KBM-7 (cell line): Measurements from ENCODE around the gene ZFP36L2.
A peak's percentile ranks its signal among the peaks of the same experiment; 100 is the strongest.

ENCODE experiments used
- DNase-seq: peaks from one replicate; pipeline ENCODE4 v3.0.0-alpha.2; 2015
- in situ Hi-C: fragments of 300-500 bp; cut with MboI; formaldehyde crosslinking; loops from 2 replicates; pipeline ENCODE4 v1.14.3; 2020; ENCODE audit warnings: low sequenced_read_pairs, low pct_unique_long_range_greater_than_20kb, mixed read lengths

The ZFP36L2 gene

GRCh38 chr2:43215673-43216255, 10.6 kb downstream of the ZFP36L2 start:
- no peak for DNase-seq
- in situ Hi-C loops = no loop called here

GRCh38 chr2:43214253-43214652, 12.2 kb downstream of the ZFP36L2 start:
- DNase-seq = no peak
- in situ Hi-C loops = no loop called here

- in situ Hi-C loops = no loop called here
- peak; percentile 85 for DNase-seq
Measured at GRCh38 chr2:43212931-43213330, 13.5 kb downstream of the ZFP36L2 start.

DNA sequence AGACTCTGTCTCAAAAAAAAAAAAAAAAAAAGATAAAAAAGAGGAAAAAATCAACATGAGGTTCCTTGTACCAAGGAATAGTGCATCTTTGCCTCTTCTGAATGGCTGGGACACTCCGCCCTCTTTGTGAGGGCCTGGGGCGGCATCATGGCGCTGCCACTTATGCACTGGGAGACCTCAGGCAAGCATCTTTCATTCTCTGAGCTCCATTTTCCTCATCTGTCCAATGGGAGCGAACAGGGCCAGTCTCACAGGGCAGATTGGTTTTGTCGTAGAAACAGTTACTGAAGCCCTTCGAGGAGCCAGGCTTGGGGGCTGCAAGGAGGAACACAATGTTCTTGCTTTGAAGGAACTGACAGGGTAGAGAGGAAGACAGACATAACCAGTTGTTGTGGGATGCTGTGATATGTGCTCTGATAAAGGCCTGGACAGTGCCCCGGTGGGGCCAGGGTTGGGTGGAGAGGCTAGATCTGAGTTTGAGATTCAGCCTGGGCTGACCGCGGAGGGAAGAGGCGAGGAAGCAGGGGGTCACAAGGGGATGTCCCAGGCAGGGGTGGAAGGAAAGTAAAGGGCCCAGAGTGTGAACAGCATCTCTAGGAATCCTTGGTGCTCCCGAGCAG, 14.1 kb downstream of the ZFP36L2 start:
- in situ Hi-C loops = no loop called here
- no peak for DNase-seq

- in situ Hi-C loops = no loop called here
- peak; percentile 100 for DNase-seq
Measured at GRCh38 chr2:43210467-43211303, 15.7 kb downstream of the ZFP36L2 start.

DNA sequence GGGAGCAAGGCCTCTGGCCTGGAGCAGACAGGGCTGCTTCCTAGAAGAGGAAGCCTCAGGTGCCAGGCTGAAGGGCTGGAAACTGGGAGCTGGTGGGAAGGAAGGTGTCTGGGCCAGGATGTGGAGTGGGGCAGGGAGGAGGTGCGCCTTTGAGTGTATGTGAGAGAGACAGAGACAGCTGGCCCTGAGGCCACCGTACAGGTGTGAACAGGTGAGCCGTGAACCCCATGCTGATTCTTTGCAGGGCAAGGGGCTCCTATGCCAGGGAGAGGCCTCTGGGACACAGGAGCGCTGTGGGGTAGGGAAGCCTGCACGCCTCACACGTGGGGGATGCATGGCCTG, 16.3 kb downstream of the ZFP36L2 start:
- in situ Hi-C loops = no loop called here
- DNase-seq = no peak

DNA sequence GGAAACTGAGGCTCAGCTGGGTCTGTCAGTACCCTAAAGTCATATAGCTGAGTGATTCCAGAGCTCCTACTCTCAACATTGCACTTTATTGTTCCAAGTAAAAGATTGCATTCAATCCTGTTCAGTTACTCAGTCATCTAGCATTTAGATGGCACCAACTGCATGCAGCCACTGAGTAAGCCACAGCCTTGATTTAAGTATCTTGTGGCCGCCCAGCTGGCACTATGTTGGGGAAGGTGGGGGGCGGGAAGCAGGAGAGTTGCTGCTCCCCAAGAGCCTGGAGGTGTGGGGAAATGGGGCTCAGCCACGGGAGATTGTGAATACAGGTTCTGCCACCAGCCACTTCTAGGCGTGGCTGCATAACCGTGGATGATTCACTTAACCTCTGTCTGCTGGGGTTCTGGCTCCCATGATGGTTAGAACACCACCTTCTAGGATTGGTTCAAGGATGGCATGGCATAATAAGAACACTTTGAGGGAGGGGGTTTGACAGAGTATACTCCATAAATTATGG, 17.1 kb downstream of the ZFP36L2 start:
- DNase-seq = no peak
- in situ Hi-C loops = no loop called here

- in situ Hi-C loops = no loop called here
- DNase-seq = no peak
Measured at GRCh38 chr2:43207553-43208300, 18.7 kb downstream of the ZFP36L2 start.

DNA sequence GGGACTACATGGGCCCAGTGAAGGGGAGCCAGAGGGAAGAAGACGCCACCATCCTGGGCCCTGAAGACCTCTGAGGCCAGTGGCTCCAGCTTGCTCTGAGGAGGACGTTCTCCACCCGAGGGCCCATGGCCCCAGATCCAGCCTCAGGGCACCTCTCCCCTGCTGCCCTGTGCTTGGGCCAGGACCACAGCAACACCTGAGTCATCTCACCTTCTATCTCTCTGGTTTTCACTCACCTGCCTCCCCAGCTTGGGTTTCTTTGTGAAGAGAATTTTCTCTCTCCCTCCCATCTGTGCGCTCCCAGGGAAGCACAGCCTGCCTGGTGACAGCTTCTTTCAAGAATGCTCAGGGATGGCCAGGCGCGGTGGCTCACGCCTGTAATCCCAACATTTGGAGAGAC, 19.8 kb downstream of the ZFP36L2 start:
- in situ Hi-C loops = no loop called here
- DNase-seq = no peak

DNA sequence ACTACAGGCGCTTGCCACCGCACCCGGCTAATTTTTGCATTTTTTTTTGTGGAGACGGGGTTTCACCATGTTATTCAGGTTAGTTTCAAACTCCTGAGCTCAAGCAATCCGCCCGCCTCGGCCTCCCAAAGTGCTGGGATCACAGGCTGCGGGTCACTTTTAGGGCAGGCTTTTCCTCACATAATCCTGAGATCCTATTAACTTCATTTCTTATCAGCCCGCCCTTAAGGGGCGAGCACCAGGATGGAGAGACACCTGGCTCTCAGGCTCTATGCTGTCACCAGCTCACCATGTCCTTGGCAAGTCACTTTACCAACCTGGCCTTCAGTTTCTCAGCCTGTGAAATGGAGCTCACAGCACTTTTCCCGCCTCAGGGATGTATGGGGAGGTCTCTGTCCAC, 23.0 kb downstream of the ZFP36L2 start:
- in situ Hi-C loops = no loop called here
- DNase-seq = no peak

DNA sequence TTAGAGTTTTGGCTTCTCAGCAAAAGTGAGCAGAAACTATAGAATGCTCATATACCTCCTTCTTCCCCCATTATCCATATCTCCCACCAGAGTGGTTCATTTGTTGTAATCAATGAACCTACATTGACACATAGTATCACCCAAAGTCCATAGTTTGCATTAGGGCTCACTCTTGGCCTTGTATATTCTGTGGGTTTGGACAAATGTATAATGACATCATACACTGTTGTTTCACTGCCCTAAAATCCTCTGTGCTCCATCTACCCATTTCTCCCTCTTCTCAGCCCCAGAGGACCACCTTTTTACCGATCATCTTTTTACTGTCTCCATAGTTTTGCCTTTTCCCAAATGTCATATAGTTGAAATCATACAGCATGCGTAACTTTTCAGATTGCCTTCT, 24.1 kb downstream of the ZFP36L2 start:
- DNase-seq = no peak
- in situ Hi-C loops = no loop called here

DNA sequence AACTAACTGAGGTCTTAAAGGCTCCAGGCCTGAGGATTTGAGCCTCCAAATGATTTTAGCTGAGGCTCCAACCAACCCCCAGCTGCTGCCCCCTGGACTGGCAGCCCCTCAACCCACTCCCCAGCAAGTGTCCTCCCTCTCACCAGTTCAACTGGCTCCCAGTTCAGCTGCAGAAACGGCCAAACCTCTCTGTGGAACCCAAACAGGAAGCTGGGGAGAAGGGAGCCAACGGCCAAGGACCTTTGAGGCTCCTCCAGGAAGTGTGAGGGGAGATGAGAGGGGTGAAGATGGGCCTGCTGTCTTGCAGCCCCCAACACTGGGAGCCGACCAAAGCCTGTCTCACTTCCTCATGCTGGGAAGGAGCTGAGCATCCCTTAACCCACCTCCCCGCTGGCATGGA, 24.9 kb downstream of the ZFP36L2 start:
- in situ Hi-C loops = no loop called here
- DNase-seq = peak; percentile 67

DNA sequence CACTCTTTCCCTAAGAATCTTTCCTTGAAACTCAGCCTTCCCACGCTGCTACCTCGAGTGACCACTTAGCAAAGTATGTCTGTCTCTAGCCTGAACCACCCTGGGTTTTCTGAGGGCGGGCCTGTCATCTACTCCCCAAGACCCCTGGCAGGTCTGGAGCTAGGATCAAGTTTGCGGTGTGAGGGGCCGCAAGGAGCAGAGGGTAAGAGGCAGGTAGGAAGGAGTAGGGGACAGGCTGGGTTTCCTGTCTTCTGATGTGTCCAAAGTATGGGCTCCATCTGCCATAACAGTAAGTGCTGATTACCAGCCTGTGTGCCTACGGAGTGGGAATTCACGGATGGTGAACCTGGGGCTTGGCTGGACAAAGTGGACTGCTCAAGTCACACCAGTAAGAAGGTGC, 25.4 kb downstream of the ZFP36L2 start:
- in situ Hi-C loops = no loop called here
- DNase-seq = no peak

DNA sequence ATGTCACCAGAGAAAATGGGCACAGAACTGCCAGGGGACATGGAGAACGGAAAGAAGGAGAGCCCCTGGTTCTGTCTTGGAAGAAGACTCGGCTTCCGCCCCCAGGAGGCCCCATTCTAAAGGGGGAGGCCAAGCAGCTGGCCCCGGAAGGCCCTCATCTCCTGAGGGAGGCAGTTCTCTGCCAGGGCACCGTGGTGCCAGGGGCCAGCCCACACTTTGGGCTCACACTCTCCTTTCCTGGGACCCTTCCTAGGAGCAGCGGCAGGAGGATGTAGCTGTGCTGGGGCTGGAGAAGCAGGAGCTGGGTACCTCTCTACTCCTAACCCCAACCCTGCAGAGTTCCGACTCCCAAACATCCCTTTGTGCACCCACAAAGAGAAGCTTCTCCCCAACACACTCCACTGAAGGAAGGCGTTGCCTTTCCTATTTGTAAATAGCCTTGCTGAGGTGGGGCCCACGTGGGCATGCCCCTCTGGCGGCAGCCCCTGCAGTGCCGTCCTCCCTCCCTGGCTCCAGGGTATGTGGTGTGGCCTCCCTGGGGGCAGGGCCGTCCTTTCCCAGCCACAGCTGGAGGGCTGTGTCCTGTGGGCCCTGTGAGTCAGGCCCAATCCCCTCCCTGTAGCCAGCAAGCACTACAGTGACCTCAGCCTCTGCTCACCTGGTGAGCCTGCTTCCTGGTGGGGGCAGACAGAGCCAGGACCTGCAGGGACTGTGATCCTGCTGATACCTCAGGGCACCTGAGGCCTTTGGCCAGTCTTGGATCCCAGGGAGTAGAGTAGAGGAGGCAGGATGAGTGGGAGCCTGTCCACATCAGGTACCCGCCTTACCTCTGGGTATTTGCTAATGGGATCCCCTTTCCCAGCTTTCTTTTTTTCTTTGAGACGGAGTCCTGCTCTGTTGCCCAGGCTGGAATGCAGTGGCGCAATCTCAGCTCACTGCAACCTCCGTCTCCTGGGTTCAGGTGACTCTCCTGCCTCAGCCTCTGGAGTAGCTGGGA, 26.6 kb downstream of the ZFP36L2 start:
- in situ Hi-C loops = no loop called here
- no peak for DNase-seq

DNA sequence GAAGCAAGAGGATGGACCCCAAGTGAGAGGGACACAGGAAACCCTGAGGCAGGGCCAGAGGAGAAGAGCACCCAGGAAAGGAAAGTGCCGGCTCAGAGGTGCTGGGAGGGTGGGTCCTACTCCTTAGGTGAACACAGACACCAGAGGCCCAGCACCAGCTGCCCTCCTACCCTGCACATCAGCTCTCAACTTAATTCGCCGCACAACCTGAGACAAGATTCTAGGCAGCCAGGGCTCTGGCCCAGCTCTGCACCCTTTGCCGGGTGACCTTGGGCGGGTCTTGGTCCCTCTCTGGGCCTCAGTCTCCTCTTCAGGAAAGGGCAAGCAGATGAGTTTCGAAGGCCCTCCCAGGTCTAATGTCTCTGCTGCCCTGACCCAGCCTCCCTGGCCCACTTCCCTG, 28.1 kb downstream of the ZFP36L2 start:
- DNase-seq = no peak

DNA sequence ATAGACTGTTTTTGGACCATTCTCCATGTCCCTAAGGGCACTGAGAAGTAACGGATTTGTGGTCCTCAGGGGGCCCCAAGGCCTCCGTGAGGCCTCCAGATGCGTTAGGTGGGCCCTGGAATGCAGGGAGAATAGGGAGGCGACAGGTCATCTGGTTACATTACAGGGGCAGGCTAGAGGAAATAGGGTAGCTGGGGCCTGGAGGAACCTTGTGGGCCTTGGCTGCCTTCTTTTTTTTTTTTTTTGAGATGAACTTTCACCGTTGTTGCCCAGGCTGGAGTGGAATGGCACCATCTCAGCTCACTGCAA, 28.9 kb downstream of the ZFP36L2 start:
- DNase-seq = no peak
- in situ Hi-C loops = no loop called here

More for the DNA sequence above, 28.1 kb downstream of the ZFP36L2 start:
- in situ Hi-C loops = no loop called here

GRCh38 chr2:43196768-43197587, 29.4 kb downstream of the ZFP36L2 start:
- no peak for DNase-seq

More at GRCh38 chr2:43196768-43197587, 29.4 kb downstream of the ZFP36L2 start:
- in situ Hi-C loops = no loop called here
